SK-N-SH (cell line): Measurements from ENCODE around the gene ANKRD37. TPM values are rescaled to one million over a fixed set of nuclear protein-coding genes. Genes with fewer than 3 reads are reported as not detected.
A peak's percentile ranks its signal among the peaks of the same experiment; 100 is the strongest.

Experiments used
- CTCF ChIA-PET: fragments of 300-600, 350-600 bp; formaldehyde crosslinking; extraction: SDS; loops from one replicate; lab custom pipeline; 2021; lab: Yijun Ruan, JAX
- POLR2A ChIA-PET: fragments of 350-600 bp; sonication (Branson Sonifier 250); formaldehyde crosslinking; extraction: SDS; loops from one replicate; lab custom pipeline; 2020; ENCODE audit warnings: antibody characterized with exemption, inconsistent platforms; lab: Yijun Ruan, JAX
- DNase-seq: peaks from one replicate; pipeline ENCODE4 v3.0.0; 2012
- H2AFZ ChIP-seq: fragments of 200-600 bp; sonication (generic); 2 replicates; pipeline ENCODE4 v1.8.1; 2016; ENCODE audit warnings: antibody characterized with exemption, mild to moderate bottlenecking, low read depth
- H3F3A ChIP-seq: fragments of 200-600 bp; sonication (generic); replicated peaks from 2 replicates; pipeline ENCODE3; 2016; ENCODE audit warnings: antibody characterized with exemption, mild to moderate bottlenecking; ENCODE audit not compliant: insufficient read depth
- H3K27ac ChIP-seq, 2 experiments: fragments of 200-500 bp in 1 of 2; fragments of 200-600 bp in 1 of 2; sonication (Bioruptor generic) in 1 of 2; sonication (generic), shearing (Covaris generic) in 1 of 2; 2 replicates each; pipeline versions ENCODE4 v1.5.1 to v1.6.1; 2014 to 2016; ENCODE audit warnings: low read depth in 2 of 2, inconsistent platforms in 1 of 2, low read length in 1 of 2, mild to moderate bottlenecking in 1 of 2, mixed read lengths in 1 of 2
- H3K27me3 ChIP-seq: fragments of 200-600 bp; sonication (generic), shearing (Covaris generic); 2 replicates; pipeline ENCODE4 v1.6.1; 2016; ENCODE audit warnings: mixed run types; ENCODE audit not compliant: insufficient read depth
- H3K36me3 ChIP-seq, 2 experiments: fragments of 200-500 bp in 1 of 2; fragments of 200-600 bp in 1 of 2; sonication (Bioruptor generic) in 1 of 2; sonication (generic) in 1 of 2; replicated peaks in 1 of 2; 2 replicates each; pipeline versions ENCODE3 to v1.5.1; 2014 to 2016; ENCODE audit warnings: low read length in 1 of 2, mild to moderate bottlenecking in 1 of 2; ENCODE audit not compliant: insufficient read depth in 2 of 2, control insufficient read depth in 1 of 2
- H3K4me1 ChIP-seq, 2 experiments: fragments of 200-500 bp in 1 of 2; fragments of 200-600 bp in 1 of 2; sonication (Bioruptor generic) in 1 of 2; sonication (generic), shearing (Covaris generic) in 1 of 2; 2 replicates each; pipeline versions ENCODE4 v1.5.1 to v1.6.1; 2014 to 2016; ENCODE audit warnings: low read depth in 1 of 2, low read length in 1 of 2, mixed run types in 1 of 2; ENCODE audit not compliant: insufficient read depth in 2 of 2, control insufficient read depth in 1 of 2
- H3K4me2 ChIP-seq: fragments of 200-600 bp; sonication (generic), shearing (Covaris generic); 2 replicates; pipeline ENCODE4 v1.6.1; 2017; ENCODE audit warnings: mixed run types
- H3K4me3 ChIP-seq, 2 experiments: fragments of 200-500 bp in 1 of 2; fragments of 200-600 bp in 1 of 2; sonication (Bioruptor generic) in 1 of 2; sonication (generic), shearing (Covaris generic) in 1 of 2; 2 replicates each; pipeline versions ENCODE4 v1.5.1 to v1.8.1; 2014 to 2016; ENCODE audit warnings: low read depth in 2 of 2, inconsistent platforms in 1 of 2, low read length in 1 of 2, mild to moderate bottlenecking in 1 of 2, mixed read lengths in 1 of 2, moderate library complexity in 1 of 2
- H3K79me2 ChIP-seq: fragments of 200-600 bp; sonication (generic); 2 replicates; pipeline ENCODE4 v1.8.1; 2017; ENCODE audit warnings: mild to moderate bottlenecking; ENCODE audit not compliant: insufficient read depth
- H3K9ac ChIP-seq: fragments of 200-600 bp; sonication (generic); 2 replicates; pipeline ENCODE4 v1.6.1; 2017; ENCODE audit warnings: mixed run types
- H3K9me2 ChIP-seq: fragments of 200-600 bp; sonication (generic); 2 replicates; pipeline ENCODE4 v1.6.1; 2017; ENCODE audit warnings: mixed run types
- H3K9me3 ChIP-seq: fragments of 200-600 bp; sonication (generic); 2 replicates; pipeline ENCODE4 v1.6.1; 2017; ENCODE audit warnings: mixed run types, mild to moderate bottlenecking, moderate library complexity
- H4K20me1 ChIP-seq: fragments of 200-600 bp; sonication (generic); 2 replicates; pipeline ENCODE4 v1.6.1; 2017; ENCODE audit warnings: mild to moderate bottlenecking, mixed run types; ENCODE audit not compliant: insufficient read depth
- CHD2 ChIP-seq: fragments of 150-350 bp; IDR thresholded peaks from 2 replicates; pipeline ENCODE4 v1.6.1; 2018; ENCODE audit warnings: low read length; ENCODE audit not compliant: partially characterized antibody
- CTCF ChIP-seq: fragments of 200-600 bp; sonication (generic); IDR thresholded peaks from 2 replicates; pipeline ENCODE4 v1.6.1; 2017; ENCODE audit warnings: antibody characterized with exemption, mild to moderate bottlenecking, moderate library complexity
- EZH2phosphoT487 ChIP-seq: fragments of 200-600 bp; sonication (generic); IDR thresholded peaks from 2 replicates; pipeline ENCODE4 v1.6.1; 2017; ENCODE audit warnings: low read depth, mixed run types, mild to moderate bottlenecking, antibody characterized with exemption, moderate library complexity, borderline replicate concordance
- FOSL2 ChIP-seq: IDR thresholded peaks from 2 replicates; pipeline ENCODE4 v1.4.0; 2012; ENCODE audit warnings: low read depth, mild to moderate bottlenecking, moderate library complexity, borderline replicate concordance
- FOXJ3 ChIP-seq: sonication (generic); formaldehyde crosslinking; IDR thresholded peaks from 2 replicates; pipeline ENCODE4 v1.5.1; 2020; ENCODE audit warnings: mild to moderate bottlenecking, missing genetic modification reagents
- FOXM1 ChIP-seq: IDR thresholded peaks from 2 replicates; pipeline ENCODE4 v1.4.0; 2012; ENCODE audit warnings: low read depth, mild to moderate bottlenecking
- GABPA ChIP-seq: IDR thresholded peaks from 2 replicates; pipeline ENCODE4 v1.4.0; 2012; ENCODE audit warnings: low read depth, mild to moderate bottlenecking
- GATA2 ChIP-seq: sonication (generic); formaldehyde crosslinking; IDR thresholded peaks from 2 replicates; pipeline ENCODE4 v1.5.0; 2020; ENCODE audit warnings: mild to moderate bottlenecking, missing genetic modification reagents
- IRF3 ChIP-seq: fragments of 150-350 bp; IDR thresholded peaks from 2 replicates; pipeline ENCODE4 v1.6.1; 2016; ENCODE audit warnings: mild to moderate bottlenecking, low read depth, low read length
- JUND ChIP-seq: IDR thresholded peaks from 2 replicates; pipeline ENCODE4 v1.4.0; 2012
- MAX ChIP-seq: IDR thresholded peaks from 2 replicates; pipeline ENCODE4 v1.4.0; 2012; ENCODE audit warnings: low read depth
- MEF2A ChIP-seq: IDR thresholded peaks from 2 replicates; pipeline ENCODE4 v1.4.0; 2012; ENCODE audit warnings: low read depth, borderline replicate concordance
- MXI1 ChIP-seq: IDR thresholded peaks from 2 replicates; pipeline ENCODE4 v1.6.1; 2012; ENCODE audit warnings: mild to moderate bottlenecking, low read depth, low read length, improper control_type of control experiment
- NFIC ChIP-seq: IDR thresholded peaks from 2 replicates; pipeline ENCODE4 v1.4.0; 2012; ENCODE audit warnings: borderline replicate concordance
- NRF1 ChIP-seq: IDR thresholded peaks from 2 replicates; pipeline ENCODE4 v1.6.1; 2012; ENCODE audit warnings: low read depth, mild to moderate bottlenecking, low read length
- PBX3 ChIP-seq: IDR thresholded peaks from 2 replicates; pipeline ENCODE4; 2012
- POLR2AphosphoS5 ChIP-seq: IDR thresholded peaks from 2 replicates; pipeline ENCODE4 v1.6.1; 2012; ENCODE audit warnings: low read depth, low read length
- RAD21 ChIP-seq: IDR thresholded peaks from 2 replicates; pipeline ENCODE4 v1.6.1; 2012; ENCODE audit warnings: mild to moderate bottlenecking, low read length
- RFX5 ChIP-seq: IDR thresholded peaks from 2 replicates; pipeline ENCODE4 v1.6.1; 2012; ENCODE audit warnings: mild to moderate bottlenecking, improper control_type of control experiment, low read length
- RXRA ChIP-seq: IDR thresholded peaks from 2 replicates; pipeline ENCODE4 v1.4.0; 2012; ENCODE audit warnings: low read depth, mild to moderate bottlenecking, borderline replicate concordance
- SIN3A ChIP-seq: IDR thresholded peaks from 2 replicates; pipeline ENCODE4 v1.6.1; 2012; ENCODE audit warnings: low read depth, mild to moderate bottlenecking, low read length, moderate library complexity, borderline replicate concordance
- SMC3 ChIP-seq: IDR thresholded peaks from 2 replicates; pipeline ENCODE4 v1.6.1; 2012; ENCODE audit warnings: low read depth, low read length, improper control_type of control experiment
- TEAD4 ChIP-seq: IDR thresholded peaks from 2 replicates; pipeline ENCODE4 v1.4.0; 2012; ENCODE audit warnings: mild to moderate bottlenecking, borderline replicate concordance; ENCODE audit not compliant: insufficient read depth
- USF1 ChIP-seq: IDR thresholded peaks from 2 replicates; pipeline ENCODE4 v1.4.0; 2012; ENCODE audit warnings: low read depth, borderline replicate concordance
- USF2 ChIP-seq: fragments of 150-350 bp; IDR thresholded peaks from 2 replicates; pipeline ENCODE4 v1.6.1; 2017; ENCODE audit warnings: antibody characterized with exemption, low read length, low read depth, borderline replicate concordance
- YY1 ChIP-seq: IDR thresholded peaks from 2 replicates; pipeline ENCODE4 v1.4.0; 2012; ENCODE audit warnings: low read depth, mild to moderate bottlenecking
- ZBTB33 ChIP-seq: IDR thresholded peaks from 2 replicates; pipeline ENCODE4 v1.4.0; 2012; ENCODE audit warnings: low read depth, borderline replicate concordance
- whole genome bisulfite sequencing: methylation state at CpG from one replicate; pipeline ENCODE4 v1.1.6; 2017; ENCODE audit warnings: low lambda C conversion rate; 5-methylcytosine and 5-hydroxymethylcytosine counted together
- polyA plus RNA-seq, 3 experiments: library from polyadenylated mRNA; depleted of rRNA; stranded (reverse); fragments of >200 nt; gene quantifications; 2 replicates each; pipeline ENCODE4 v1.2.3, GENCODE V29; 2012

The ANKRD37 gene
- polyA plus RNA-seq, 1 of the 3 experiments (the other 2 are of a cell fraction) = 10.1 TPM

- Histone ChIP-seq H3K4me3 (no peak overlapping the region), H3K27ac (peak overlapping the region; percentile 78 to 98), H2AFZ (no peak overlapping the region), H4K20me1 (no peaks in the 10 kb centered on the region), H3K9ac (peak overlapping the region; percentile 68; the same call in 1 of the 2 replicates), H3F3A (peaks cover 37% of the 10 kb centered on the region), H3K79me2 (peaks cover 3% of the 10 kb centered on the region; the same call in 1 of the 2 replicates), H3K9me3 (no peaks in the 10 kb centered on the region), H3K9me2 (no peaks in the 10 kb centered on the region), H3K4me2 (peak overlapping the region; percentile 60; the same call in 1 of the 2 replicates), H3K36me3 (peaks cover 13 to 23% of the 10 kb centered on the region in 2 experiments), H3K27me3 (no peaks in the 10 kb centered on the region), H3K4me1 (peaks cover 8 to 21% of the 10 kb centered on the region in 2 experiments)
- POLR2A ChIA-PET = no interaction called here
- WGBS = 36% methylated on average over 4 of the region's 4 CpGs
- CTCF ChIA-PET = no interaction called here
- no peak for DNase-seq
- TF ChIP-seq POLR2AphosphoS5 (no peak), USF2 (no peak), JUND (peak; percentile 91), NFIC (peak; percentile 79), MXI1 (no peak), NRF1 (no peak), RAD21 (no peak), FOXJ3 (no peak), FOXM1 (peak; percentile 39; the same call in 1 of the 2 replicates), CTCF (no peak), SMC3 (no peak), SIN3A (no peak), MEF2A (0 out of 2 replicates have a peak, but pooled peaks have one; percentile 23), ZBTB33 (peak; percentile 30; the same call in 1 of the 2 replicates), USF1 (0 out of 2 replicates have a peak, but pooled peaks have one; percentile 4), EZH2phosphoT487 (no peak), TEAD4 (peak; percentile 77; the same call in 1 of the 2 replicates), GATA2 (CRISPR knock-in tag) (no peak), YY1 (no peak), RFX5 (no peak), FOSL2 (peak; percentile 77; the same call in 1 of the 2 replicates), RXRA (peak; percentile 85), GABPA (no peak), IRF3 (no peak), PBX3 (peak; percentile 70), MAX (no peak), CHD2 (no peak)
These were observed 38.1 kb upstream of the ANKRD37 start for GRCh38 chr4:185358514-185358913.
